Chondrocyte (in vitro differentiated cells): ENCODE measurements around the gene SH3PXD2A. TPM values are rescaled to one million over a fixed set of nuclear protein-coding genes. Genes with fewer than 3 reads are reported as not detected.
"Not testable (repeated sequence)": the region's sequence is repeated elsewhere in the genome, so short reads cannot be mapped to it uniquely, and the experiment has no call there.

Source experiments
- DNase-seq: peaks from one replicate; pipeline ENCODE4 v3.0.0; 2021; ENCODE audit warnings: mixed read lengths, low spot score
- H3K27ac Mint-ChIP-seq: one replicate; pipeline ENCODE4 v1.8.0; 2021; ENCODE audit warnings: mild to moderate bottlenecking, moderate library complexity, mixed read lengths; ENCODE audit not compliant: unreplicated experiment
- H3K27me3 Mint-ChIP-seq: 2 replicates; pipeline ENCODE4 v1.8.0; 2021; ENCODE audit warnings: low read depth, mixed read lengths
- H3K36me3 Mint-ChIP-seq: 2 replicates; pipeline ENCODE4 v1.8.0; 2021; ENCODE audit warnings: low read depth, mixed read lengths
- H3K4me1 Mint-ChIP-seq: 2 replicates; pipeline ENCODE4 v1.8.0; 2021; ENCODE audit warnings: low read depth, mild to moderate bottlenecking, mixed read lengths
- H3K4me3 Mint-ChIP-seq: one replicate; pipeline ENCODE4 v1.8.0; 2021; ENCODE audit warnings: mild to moderate bottlenecking, moderate library complexity, mixed read lengths; ENCODE audit not compliant: unreplicated experiment
- H3K9me3 Mint-ChIP-seq: 2 replicates; pipeline ENCODE4 v1.8.0; 2021; ENCODE audit warnings: low read depth, mixed read lengths
- CTCF ChIP-seq: fragments of 200-600 bp; sonication (generic); IDR thresholded peaks from 2 replicates; pipeline ENCODE4 v1.5.0; 2021; ENCODE audit warnings: antibody characterized with exemption, mild to moderate bottlenecking, moderate library complexity
- total RNA-seq: library from RNA; stranded (reverse); gene quantifications from 3 replicates; pipeline ENCODE4 v1.2.1, GENCODE V29; 2021

Gene SH3PXD2A
- total RNA-seq, 1 donor from 2014 or later, result 46.0 TPM

- no peak for DNase-seq
- Mint-ChIP-seq H3K27ac (no peak overlapping the region), H3K27me3 (no peaks in the 10 kb centered on the region), H3K36me3 (no peaks in the 10 kb centered on the region), H3K9me3 (no peaks in the 10 kb centered on the region), H3K4me3 (no peak overlapping the region), H3K4me1 (peaks cover 7% of the 10 kb centered on the region)
- no peak for TF ChIP-seq CTCF
These were observed 122.9 kb downstream of the SH3PXD2A start for GRCh38 chr10:103732339-103733044.

GRCh38 chr10:103731609-103732270, 123.6 kb downstream of the SH3PXD2A start:
- Mint-ChIP-seq H3K36me3 (no peaks in the 10 kb centered on the region), H3K4me3 (no peak overlapping the region), H3K27ac (no peak overlapping the region), H3K27me3 (peaks cover 5% of the 10 kb centered on the region), H3K9me3 (no peaks in the 10 kb centered on the region), H3K4me1 (peaks cover 7% of the 10 kb centered on the region)
- no peak for TF ChIP-seq CTCF
- DNase-seq, result no peak

GRCh38 chr10:103731026-103731425, 124.3 kb downstream of the SH3PXD2A start:
- H3K4me3 Mint-ChIP-seq, H3K27me3 Mint-ChIP-seq, H3K4me1 Mint-ChIP-seq, H3K27ac Mint-ChIP-seq, DNase-seq, H3K9me3 Mint-ChIP-seq, H3K36me3 Mint-ChIP-seq: not testable (repeated sequence)

GRCh38 chr10:103729851-103730250, 125.5 kb downstream of the SH3PXD2A start:
- no peak for DNase-seq
- Mint-ChIP-seq H3K4me1 (peaks cover 7% of the 10 kb centered on the region), H3K9me3 (no peaks in the 10 kb centered on the region), H3K27ac (no peak overlapping the region), H3K36me3 (no peaks in the 10 kb centered on the region), H3K4me3 (no peak overlapping the region), H3K27me3 (peaks cover 5% of the 10 kb centered on the region)
- no peak for TF ChIP-seq CTCF

GRCh38 chr10:103727991-103728689, 127.2 kb downstream of the SH3PXD2A start:
- H3K27me3 Mint-ChIP-seq, result peaks cover 5% of the 10 kb centered on the region
- H3K27ac Mint-ChIP-seq, result no peak overlapping the region
- no peak for DNase-seq
- peaks cover 7% of the 10 kb centered on the region for H3K4me1 Mint-ChIP-seq
- H3K4me3 Mint-ChIP-seq, result no peak overlapping the region
- no peaks in the 10 kb centered on the region for H3K36me3 Mint-ChIP-seq
- H3K9me3 Mint-ChIP-seq, result no peaks in the 10 kb centered on the region
- TF ChIP-seq CTCF, result no peak
